Measurements from ENCODE around the gene FBLN2. TPM values are rescaled to one million over a fixed set of nuclear protein-coding genes. Genes with fewer than 3 reads are reported as not detected.

The FBLN2 gene
- total RNA-seq, 1 experiment from 2014 or later, result 0.39 TPM

DNA sequence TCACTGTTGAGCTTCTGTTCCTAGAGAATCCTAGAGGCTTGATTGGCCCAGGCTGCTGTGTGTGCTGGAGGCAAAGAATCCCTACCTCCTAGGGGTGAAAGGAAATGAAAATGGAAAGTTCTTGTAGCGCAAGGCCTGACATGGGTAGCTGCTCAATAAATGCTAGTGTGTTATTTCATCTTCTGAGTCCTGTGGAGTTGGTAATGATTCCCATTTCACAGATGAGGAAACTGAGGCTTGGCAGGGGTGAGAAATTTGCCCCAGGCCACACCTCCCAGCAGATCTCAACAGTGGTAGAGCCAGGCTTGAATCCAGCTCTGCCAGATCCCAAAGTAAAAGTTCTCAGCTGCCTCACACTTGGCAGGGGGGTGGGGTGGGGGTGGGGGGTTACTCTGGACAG is 42.7 kb upstream of the FBLN2 start:
- Histone ChIP-seq H3K4me2 (ENCODE audit: low read length) (no peak overlapping the region), H3K4me3 (replicated peaks in 1 of 2; ENCODE audit: low read depth in 1 of 2, low read length in 2 of 2) (no peak overlapping the region), H3K9me3 (ENCODE audit: control insufficient read depth in 1 of 2, insufficient read depth in 1 of 2, low read depth in 1 of 2, low read length in 2 of 2) (no peaks in the 10 kb centered on the region), H3K36me3 (ENCODE audit: control insufficient read depth in 1 of 2, insufficient read depth in 2 of 2, low read length in 2 of 2) (no peaks in the 10 kb centered on the region), H3K9me2 (ENCODE audit: insufficient read depth) (no peaks in the 10 kb centered on the region), H3K9ac (ENCODE audit: low read length) (no peak overlapping the region), H2AFZ (ENCODE audit: low read depth, low read length, poor library complexity, severe bottlenecking) (no peak overlapping the region), H3K4me1 (ENCODE audit: control insufficient read depth in 1 of 2, insufficient read depth in 2 of 2, low read length in 2 of 2) (peaks cover 6% of the 10 kb centered on the region in 2 experiments; a peak in 2 of 4 replicates), H4K20me1 (ENCODE audit: insufficient read depth) (no peaks in the 10 kb centered on the region), H3K27ac (ENCODE audit: low read depth, low read length) (no peak overlapping the region), H3K27me3 (ENCODE audit: insufficient read depth, low read length) (no peaks in the 10 kb centered on the region), H3K79me2 (ENCODE audit: insufficient read depth, low read length) (no peaks in the 10 kb centered on the region)
- ChIA-PET CTCF (interaction anchor here (1.3 kb wide), 1 partner anchor 142 kb away, joined by 4 read pairs; no protein-coding TSS in a partner anchor), POLR2A (no interaction called here), RAD21 (ENCODE audit: low non-redundant PET in 1 of 2, low total read pairs in 2 of 2, uncharacterized antibody in 2 of 2, unreplicated experiment in 2 of 2) (no interaction called here)
- intact Hi-C loops (cut with micrococcal nuclease), result no loop called here
- TF ChIP-seq EZH2 (IDR thresholded peaks at IDR 0.05), result no peak
- no peak for TF ChIP-seq EZH2phosphoT487 (IDR thresholded peaks at IDR 0.05; ENCODE audit: borderline replicate concordance)
- TF ChIP-seq, protein P1, sequence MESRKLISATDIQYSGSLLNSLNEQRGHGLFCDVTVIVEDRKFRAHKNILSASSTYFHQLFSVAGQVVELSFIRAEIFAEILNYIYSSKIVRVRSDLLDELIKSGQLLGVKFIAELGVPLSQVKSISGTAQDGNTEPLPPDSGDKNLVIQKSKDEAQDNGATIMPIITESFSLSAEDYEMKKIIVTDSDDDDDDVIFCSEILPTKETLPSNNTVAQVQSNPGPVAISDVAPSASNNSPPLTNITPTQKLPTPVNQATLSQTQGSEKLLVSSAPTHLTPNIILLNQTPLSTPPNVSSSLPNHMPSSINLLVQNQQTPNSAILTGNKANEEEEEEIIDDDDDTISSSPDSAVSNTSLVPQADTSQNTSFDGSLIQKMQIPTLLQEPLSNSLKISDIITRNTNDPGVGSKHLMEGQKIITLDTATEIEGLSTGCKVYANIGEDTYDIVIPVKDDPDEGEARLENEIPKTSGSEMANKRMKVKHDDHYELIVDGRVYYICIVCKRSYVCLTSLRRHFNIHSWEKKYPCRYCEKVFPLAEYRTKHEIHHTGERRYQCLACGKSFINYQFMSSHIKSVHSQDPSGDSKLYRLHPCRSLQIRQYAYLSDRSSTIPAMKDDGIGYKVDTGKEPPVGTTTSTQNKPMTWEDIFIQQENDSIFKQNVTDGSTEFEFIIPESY (IDR thresholded peaks at IDR 0.05; ENCODE audit: extremely low read depth, insufficient replicate concordance, low read length), result no peak
- no peak for TF ChIP-seq CEBPB (IDR thresholded peaks at IDR 0.05; ENCODE audit: low read depth)
- TF ChIP-seq POLR2AphosphoS5 (IDR thresholded peaks at IDR 0.05; ENCODE audit: low read depth, low read length), result no peak
- no peak for TF ChIP-seq CBX3 (IDR thresholded peaks at IDR 0.05; ENCODE audit: low read depth)
- no peak for TF ChIP-seq ELF1 (IDR thresholded peaks at IDR 0.05; ENCODE audit: borderline replicate concordance, low read depth)
- no peak for TF ChIP-seq CTCF (IDR thresholded peaks at IDR 0.05 in 2 of 3, conservative IDR thresholded peaks at IDR 0.05 in 1 of 3; ENCODE audit: borderline replicate concordance in 1 of 3, insufficient read depth in 1 of 3, low read depth in 2 of 3, low read length in 2 of 3)
- TF ChIP-seq, protein P2, sequence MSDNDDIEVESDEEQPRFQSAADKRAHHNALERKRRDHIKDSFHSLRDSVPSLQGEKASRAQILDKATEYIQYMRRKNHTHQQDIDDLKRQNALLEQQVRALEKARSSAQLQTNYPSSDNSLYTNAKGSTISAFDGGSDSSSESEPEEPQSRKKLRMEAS (IDR thresholded peaks at IDR 0.05), result no peak
- TF ChIP-seq REST (IDR thresholded peaks at IDR 0.05; ENCODE audit: low read depth), result no peak
- no peak for TF ChIP-seq YY1 (IDR thresholded peaks at IDR 0.05; ENCODE audit: extremely low read depth, insufficient replicate concordance, low read depth, low read length)
- no peak for TF ChIP-seq ATF3 (IDR thresholded peaks at IDR 0.05)
- no peak for TF ChIP-seq ZNF274 (IDR thresholded peaks at IDR 0.05; ENCODE audit: low read depth, low read length)
- no peak for TF ChIP-seq ZFX (IDR thresholded peaks at IDR 0.05)
- TF ChIP-seq JUND (IDR thresholded peaks at IDR 0.05), result no peak
- no peak for TF ChIP-seq EGR1 (IDR thresholded peaks at IDR 0.05; ENCODE audit: low read depth)
- no peak for TF ChIP-seq TCF7L2 (IDR thresholded peaks at IDR 0.05; ENCODE audit: borderline replicate concordance, extremely low read depth, insufficient read depth, insufficient read length)
- TF ChIP-seq FOSL1 (IDR thresholded peaks at IDR 0.05; ENCODE audit: low read depth), result no peak
- no TSS peak for BruUV-seq (replicated peaks)
- DNase-seq (ENCODE audit: low read depth, low spot score) (no peak), ATAC-seq (no peak)

All from HCT116 (cell line).